Measurements from ENCODE around the gene OR2H1.
"Not testable (repeated sequence)": the region's sequence is repeated elsewhere in the genome, so short reads cannot be mapped to it uniquely, and the experiment has no call there.

OR2H1 gene

DNA sequence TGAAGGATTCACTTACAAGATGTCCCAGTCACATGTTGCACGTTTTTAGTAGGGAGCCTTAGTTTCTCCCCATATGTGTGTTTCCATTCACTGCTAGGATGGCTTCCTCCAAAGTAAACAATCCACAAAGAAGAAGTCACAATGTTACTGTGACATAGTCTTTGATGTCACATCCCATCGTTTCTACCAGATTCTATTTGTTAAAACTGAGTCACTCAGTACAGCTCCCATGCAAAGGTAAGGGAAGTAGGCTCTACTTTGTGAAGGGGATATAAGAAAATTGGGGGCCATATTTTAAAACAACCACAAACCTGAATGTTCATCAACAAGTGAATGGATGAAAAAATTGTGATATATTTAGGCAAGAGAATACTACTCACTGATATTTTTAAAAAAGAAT is at the start of gene OR2H1, which contains the start of gene OR11A1:
OR2H1 (plus strand) TSS at position 185 of the 400 bp plus-strand sequence. CDS start 4,615 bp downstream, outside the sequence.
OR11A1 (minus strand) TSS at position 101 of the 400 bp plus-strand sequence. CDS start 29,430 bp downstream, outside the sequence.
- DNase-seq (ENCODE audit: insufficient read length, low spot score) (no peak), FAIRE-seq (no peak)

DNA sequence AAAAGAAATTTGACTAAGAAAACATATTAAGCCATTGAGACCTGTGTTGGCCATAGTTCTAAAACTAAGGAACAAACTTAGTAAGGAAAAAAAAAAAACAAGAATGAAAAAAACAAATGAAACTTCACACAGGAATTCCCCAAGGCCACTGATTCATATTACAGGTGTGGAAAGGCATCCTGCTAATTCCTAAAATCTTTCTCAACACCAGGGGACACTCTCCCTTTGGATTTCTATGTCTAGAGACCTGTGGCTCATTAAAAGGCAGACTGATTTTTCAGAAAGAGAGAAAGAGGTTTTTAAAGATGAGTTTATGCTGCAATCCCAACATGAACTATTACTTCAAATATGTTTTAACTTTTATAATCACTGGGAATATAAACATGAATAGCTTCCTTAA is 42.4 kb upstream of the OR2H1 start, which contains the start of gene OR12D1:
OR12D1 (plus strand) TSS at position 341 of the 400 bp plus-strand sequence.
- FAIRE-seq (no peak), DNase-seq (ENCODE audit: insufficient read length, low spot score) (no peak)

GRCh38 chr6:29419516-29419915 is 37.4 kb upstream of the OR2H1 start:
- DNase-seq (ENCODE audit: insufficient read length, low spot score), result no peak
- FAIRE-seq, result no peak

DNA sequence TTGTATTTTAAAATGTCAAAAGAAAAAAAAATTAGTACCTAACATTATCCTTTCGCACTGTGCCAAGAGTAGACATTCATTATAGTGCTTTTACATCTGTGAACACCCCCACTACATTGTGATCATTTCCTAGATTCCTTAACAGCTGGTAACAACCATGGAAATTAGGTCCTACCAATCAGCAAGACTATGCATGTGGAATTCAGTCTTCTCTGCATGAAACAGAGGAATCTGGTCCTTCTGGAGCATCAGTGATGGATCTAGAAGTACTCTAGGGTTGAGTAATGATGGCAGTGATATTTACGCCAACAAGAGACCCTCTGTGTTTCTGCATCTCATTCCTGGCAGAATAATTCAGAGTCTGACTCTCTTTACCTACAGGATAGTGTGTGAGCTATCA is 32.8 kb upstream of the OR2H1 start:
- DNase-seq (ENCODE audit: insufficient read length, low spot score) (no peak), FAIRE-seq (no peak)

DNA sequence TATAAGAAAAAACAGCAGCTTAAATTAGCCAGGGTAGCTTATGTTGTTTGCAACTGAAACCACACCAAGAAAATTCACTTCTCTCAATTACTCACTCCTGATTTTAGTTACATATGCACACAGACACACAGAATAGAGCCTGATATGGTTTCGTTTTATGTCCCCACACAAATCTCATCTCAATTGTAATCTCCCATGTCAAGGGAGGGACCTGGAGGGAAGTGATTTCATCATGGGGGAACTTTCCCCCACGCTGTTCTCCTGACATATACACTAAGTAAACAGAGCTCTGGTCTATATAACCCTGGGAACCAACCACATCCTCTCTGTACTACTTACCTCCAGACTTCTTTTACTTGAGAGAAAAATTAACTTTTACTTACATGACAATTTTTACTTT is 32.4 kb upstream of the OR2H1 start:
- no peak for DNase-seq (ENCODE audit: insufficient read length, low spot score)
- no peak for FAIRE-seq

DNA sequence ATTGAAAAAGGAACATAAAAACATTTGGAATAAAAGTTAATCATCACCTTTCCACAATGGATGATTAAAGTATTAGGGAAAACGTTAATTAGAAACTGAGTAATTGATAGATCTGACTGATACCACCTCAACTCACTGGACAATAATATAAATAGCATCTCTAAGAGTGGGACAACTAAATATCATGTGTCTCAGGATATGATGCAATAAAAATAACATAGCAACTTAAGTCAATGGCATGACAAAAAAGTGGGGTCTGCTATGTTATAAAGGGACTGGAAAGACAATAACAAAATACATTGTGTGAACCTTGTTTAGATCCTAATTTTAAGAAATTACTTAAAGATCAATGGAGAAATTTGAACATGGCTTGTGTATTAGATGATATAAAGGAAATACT is 31.9 kb upstream of the OR2H1 start:
- FAIRE-seq, result no peak
- no peak for DNase-seq (ENCODE audit: insufficient read length, low spot score)

DNA sequence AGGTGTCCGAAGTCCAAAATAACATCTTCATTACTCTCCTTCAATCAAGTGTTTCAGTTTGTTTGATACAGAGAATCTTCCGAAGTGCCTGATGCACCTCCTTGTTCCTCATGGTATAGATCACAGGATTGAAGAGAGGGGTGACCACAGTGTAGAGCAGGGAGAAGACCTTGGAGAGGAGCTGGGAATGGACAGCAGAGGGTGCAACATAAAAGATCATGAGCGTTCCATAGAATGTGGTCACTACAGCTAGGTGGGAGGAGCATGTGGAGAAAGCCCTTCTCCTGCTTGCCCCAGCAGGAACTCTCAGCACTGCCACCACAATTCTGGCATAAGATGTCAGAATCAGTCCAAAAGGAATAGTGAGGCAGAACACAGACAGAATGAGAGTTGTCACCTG is 30.3 kb upstream of the OR2H1 start:
- DNase-seq (ENCODE audit: insufficient read length, low spot score), result no peak
- no peak for FAIRE-seq

GRCh38 chr6:29436730-29437129 is 20.2 kb upstream of the OR2H1 start:
- FAIRE-seq; DNase-seq (ENCODE audit: insufficient read length, low spot score): not testable (repeated sequence)

- no peak for DNase-seq (ENCODE audit: insufficient read length, low spot score)
- no peak for FAIRE-seq
Observed at GRCh38 chr6:29439006-29439405, 17.9 kb upstream of the OR2H1 start, which contains the start of gene OR10C1. Gene OR10C1 (plus strand): TSS chr6:29439306. CDS start chr6:29440016, 710 bp downstream.

- FAIRE-seq, result no peak
- no peak for DNase-seq (ENCODE audit: insufficient read length, low spot score)
Observed at GRCh38 chr6:29442719-29443118, 14.2 kb upstream of the OR2H1 start.

GRCh38 chr6:29444031-29444430 is 12.9 kb upstream of the OR2H1 start:
- not testable (repeated sequence) for FAIRE-seq; DNase-seq (ENCODE audit: insufficient read length, low spot score)

DNA sequence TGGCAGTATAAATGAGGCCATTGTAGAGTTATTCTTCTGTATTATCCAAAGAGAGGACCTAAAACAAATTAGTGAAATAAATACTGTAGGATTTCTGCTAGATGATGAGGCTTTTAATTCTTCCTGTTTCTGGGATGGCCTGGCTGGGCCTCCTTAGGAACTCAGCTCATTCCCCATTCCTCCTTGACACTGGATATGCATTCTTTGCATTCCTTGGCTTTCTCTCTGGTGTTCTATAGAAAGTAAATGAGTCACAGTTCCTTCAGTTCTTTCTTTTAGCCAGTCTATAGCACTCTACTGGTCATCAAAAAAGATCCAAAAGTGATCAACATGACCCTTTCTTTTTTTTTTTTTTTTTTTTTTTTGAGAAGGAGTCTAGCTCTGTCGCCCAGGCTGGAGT is 9.3 kb upstream of the OR2H1 start:
- DNase-seq (ENCODE audit: insufficient read length, low spot score) (no peak), FAIRE-seq (no peak)

- FAIRE-seq (no peak), DNase-seq (ENCODE audit: insufficient read length, low spot score) (no peak)
Observed at GRCh38 chr6:29451471-29452193, 5.3 kb upstream of the OR2H1 start.

GRCh38 chr6:29461021-29461814 is 4.3 kb downstream of the OR2H1 start:
- DNase-seq (ENCODE audit: insufficient read length, low spot score) (no peak), FAIRE-seq (no peak)

DNA sequence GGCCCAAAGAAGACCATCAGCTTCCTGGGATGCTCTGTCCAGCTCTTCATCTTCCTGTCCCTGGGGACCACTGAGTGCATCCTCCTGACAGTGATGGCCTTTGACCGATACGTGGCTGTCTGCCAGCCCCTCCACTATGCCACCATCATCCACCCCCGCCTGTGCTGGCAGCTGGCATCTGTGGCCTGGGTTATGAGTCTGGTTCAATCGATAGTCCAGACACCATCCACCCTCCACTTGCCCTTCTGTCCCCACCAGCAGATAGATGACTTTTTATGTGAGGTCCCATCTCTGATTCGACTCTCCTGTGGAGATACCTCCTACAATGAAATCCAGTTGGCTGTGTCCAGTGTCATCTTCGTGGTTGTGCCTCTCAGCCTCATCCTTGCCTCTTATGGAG is 5.1 kb downstream of the OR2H1 start:
- FAIRE-seq (no peak), DNase-seq (ENCODE audit: insufficient read length, low spot score) (no peak)

GRCh38 chr6:29465279-29465678 is 8.3 kb downstream of the OR2H1 start:
- FAIRE-seq, result no peak

GRCh38 chr6:29465801-29466200 is 8.8 kb downstream of the OR2H1 start:
- DNase-seq (ENCODE audit: insufficient read length, low spot score), result no peak
- no peak for FAIRE-seq

More at GRCh38 chr6:29465279-29465678, 8.3 kb downstream of the OR2H1 start:
- no peak for DNase-seq (ENCODE audit: insufficient read length, low spot score)

GRCh38 chr6:29466241-29466640 is 9.3 kb downstream of the OR2H1 start:
- FAIRE-seq (no peak), DNase-seq (ENCODE audit: insufficient read length, low spot score) (no peak)

GRCh38 chr6:29474996-29475395 is 18.0 kb downstream of the OR2H1 start:
- DNase-seq (ENCODE audit: insufficient read length, low spot score) (no peak), FAIRE-seq (no peak)

DNA sequence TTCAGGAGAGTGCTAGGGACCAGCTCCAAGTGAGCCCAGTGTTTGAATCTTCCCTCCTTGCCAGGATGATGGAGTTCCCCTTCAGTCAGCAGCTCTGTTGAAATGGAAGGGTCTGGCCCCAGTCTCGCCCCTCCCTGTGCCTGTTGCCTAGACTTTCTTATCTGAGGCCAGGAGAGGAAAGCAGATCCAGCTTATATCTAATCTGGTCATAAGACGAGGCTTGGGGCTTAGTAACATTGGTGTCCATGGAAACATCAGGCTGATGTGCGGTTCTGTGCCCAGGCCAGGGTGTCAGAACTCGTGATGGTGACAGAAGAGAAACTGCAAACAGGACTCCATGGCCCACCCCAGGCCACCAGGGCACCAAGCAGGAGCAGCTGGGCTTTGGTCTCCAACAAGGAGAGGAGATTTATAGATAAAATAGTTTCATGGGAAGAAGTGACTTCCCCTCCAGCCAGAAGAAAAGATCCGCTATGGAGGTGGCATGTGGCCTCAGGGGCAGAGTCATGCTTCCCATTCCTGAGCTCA is 21.0 kb downstream of the OR2H1 start:
- FAIRE-seq, result no peak
- no peak for DNase-seq (ENCODE audit: insufficient read length, low spot score)

DNA sequence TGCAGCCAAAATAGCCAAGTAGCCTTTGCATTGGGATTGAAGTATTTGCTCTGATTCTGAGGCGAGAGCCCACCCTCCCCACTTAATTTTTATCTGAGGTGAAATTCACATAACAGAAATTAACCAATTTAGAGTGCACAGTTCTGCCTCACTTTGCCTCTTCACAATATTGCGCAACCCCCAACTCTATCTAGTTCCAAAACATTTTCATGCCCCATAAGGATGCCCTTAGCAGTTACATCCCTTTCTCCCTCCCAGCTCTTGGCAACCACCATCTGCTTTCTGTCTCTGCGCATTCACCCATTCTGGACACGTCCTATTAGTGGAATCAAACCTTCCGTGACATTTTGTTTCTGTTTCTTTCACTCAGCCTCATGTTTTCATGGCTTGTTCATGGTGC is 21.8 kb downstream of the OR2H1 start:
- no peak for FAIRE-seq
- no peak for DNase-seq (ENCODE audit: insufficient read length, low spot score)
